GM21381 (cell line): ENCODE results near the gene WFIKKN2.
"Not testable (repeated sequence)": the region's sequence is repeated elsewhere in the genome, so short reads cannot be mapped to it uniquely, and the experiment has no call there.

ENCODE experiments used
- ATAC-seq: cut with Tn5 transposase; IDR thresholded peaks from one replicate; pipeline ENCODE4 v1.9.1; 2021; ENCODE audit warnings: mild to moderate bottlenecking, moderate library complexity; ENCODE audit not compliant: unreplicated experiment

WFIKKN2 gene

GRCh38 chr17:50835301-50836234 is at the start of gene WFIKKN2:
Gene WFIKKN2 (plus strand): TSS chr17:50835586. CDS start chr17:50835938, 352 bp downstream.
- ATAC-seq, result no peak

GRCh38 chr17:50785946-50786570 is 49.3 kb upstream of the WFIKKN2 start:
- no peak for ATAC-seq

GRCh38 chr17:50787106-50787505 is 48.3 kb upstream of the WFIKKN2 start:
- ATAC-seq, result no peak

GRCh38 chr17:50790618-50791017 is 44.8 kb upstream of the WFIKKN2 start:
- no peak for ATAC-seq

GRCh38 chr17:50792132-50792531 is 43.3 kb upstream of the WFIKKN2 start:
- no peak for ATAC-seq

GRCh38 chr17:50793007-50793406 is 42.4 kb upstream of the WFIKKN2 start:
- no peak for ATAC-seq

GRCh38 chr17:50794361-50794760 is 41.0 kb upstream of the WFIKKN2 start:
- ATAC-seq, result no peak

GRCh38 chr17:50797135-50797810 is 38.1 kb upstream of the WFIKKN2 start:
- ATAC-seq, result no peak

- no peak for ATAC-seq
These were observed 36.7 kb upstream of the WFIKKN2 start for GRCh38 chr17:50798424-50799288.

- no peak for ATAC-seq
These were observed 35.8 kb upstream of the WFIKKN2 start for GRCh38 chr17:50799582-50799981.

GRCh38 chr17:50800196-50800700 is 35.1 kb upstream of the WFIKKN2 start:
- no peak for ATAC-seq

GRCh38 chr17:50802609-50803571 is 32.5 kb upstream of the WFIKKN2 start:
- no peak for ATAC-seq

- no peak for ATAC-seq
These were observed 31.7 kb upstream of the WFIKKN2 start for GRCh38 chr17:50803676-50804075.

GRCh38 chr17:50804749-50805475 is 30.5 kb upstream of the WFIKKN2 start:
- not testable (repeated sequence) for ATAC-seq

- ATAC-seq, result no peak
These were observed 29.9 kb upstream of the WFIKKN2 start for GRCh38 chr17:50805486-50805885.

GRCh38 chr17:50806141-50806643 is 29.2 kb upstream of the WFIKKN2 start:
- ATAC-seq, result no peak

- ATAC-seq, result no peak
These were observed 28.4 kb upstream of the WFIKKN2 start for GRCh38 chr17:50807009-50807408.

- ATAC-seq, result no peak
These were observed 27.7 kb upstream of the WFIKKN2 start for GRCh38 chr17:50807675-50808074.
